Kidney (tissue), 14 donors: ENCODE data around the gene CRK. TPM values are rescaled to one million over a fixed set of nuclear protein-coding genes. Genes with fewer than 3 reads are reported as not detected.
"Not testable (repeated sequence)": the region's sequence is repeated elsewhere in the genome, so short reads cannot be mapped to it uniquely, and the experiment has no call there.

Experiments used
- DNase-seq, 5 donors: peaks; one replicate each; pipeline ENCODE4 v3.0.0-alpha.2; 2013 to 2020
- FAIRE-seq: peaks from 2 replicates; lab custom pipeline; 2012; peaks lifted over from hg19 to GRCh38; lab: Jason Lieb, UNC
- H3K27ac ChIP-seq, 2 donors: one replicate each; pipeline ENCODE4 v1.7.0; 2013; ENCODE audit warnings: low read depth in 2 of 2, low read length in 2 of 2, inconsistent platforms in 1 of 2
- H3K27me3 ChIP-seq: one replicate; pipeline ENCODE4 v1.7.1; 2013; ENCODE audit warnings: low read length, inconsistent platforms; ENCODE audit not compliant: control insufficient read depth, insufficient read depth
- H3K36me3 ChIP-seq, 3 donors: one replicate each; pipeline versions ENCODE4 v1.7.0 to v1.7.1; 2013; ENCODE audit warnings: low read length in 3 of 3, control low read depth in 1 of 3, inconsistent platforms in 1 of 3; ENCODE audit not compliant: insufficient read depth in 3 of 3, control insufficient read depth in 2 of 3
- H3K4me1 ChIP-seq, 3 donors: one replicate each; pipeline versions ENCODE4 v1.7.0 to v1.7.1; 2013; ENCODE audit warnings: low read length in 3 of 3, inconsistent platforms in 1 of 3, low read depth in 1 of 3; ENCODE audit not compliant: control insufficient read depth in 2 of 3, insufficient read depth in 2 of 3
- H3K4me3 ChIP-seq, 3 donors: one replicate each; pipeline versions ENCODE4 v1.7.0 to v1.8.1; 2013; ENCODE audit warnings: low read length in 3 of 3, control low read depth in 1 of 3, inconsistent platforms in 1 of 3
- H3K9ac ChIP-seq, 3 donors: one replicate each; pipeline versions ENCODE4 v1.7.0 to v1.7.1; 2013; ENCODE audit warnings: low read length in 3 of 3, control low read depth in 1 of 3, inconsistent platforms in 1 of 3
- H3K9me3 ChIP-seq, 3 donors: one replicate each; pipeline versions ENCODE4 v1.7.0 to v1.7.1; 2013; ENCODE audit warnings: low read length in 3 of 3, control low read depth in 1 of 3, inconsistent platforms in 1 of 3; ENCODE audit not compliant: control insufficient read depth in 2 of 3, insufficient read depth in 1 of 3
- CTCF ChIP-seq: IDR thresholded peaks from 3 replicates; pipeline ENCODE4 v1.5.1; 2012; ENCODE audit warnings: mild to moderate bottlenecking, moderate library complexity, borderline replicate concordance; ENCODE audit not compliant: insufficient read depth; ENCODE audit errors: extremely low read depth
- intact Hi-C: fragments of 100-400 bp; cut with DNase I; formaldehyde crosslinking; loops from one replicate; pipeline ENCODE4 v1.11.1; 2022
- polyA plus RNA-seq: library from polyadenylated mRNA; stranded (reverse); fragments of 350-450 nt; fragmentation: Illumina TruSeq; extraction: RNeasy Lipid Tissue Mini Kit (QIAGEN cat#74804); gene quantifications from one replicate; pipeline ENCODE4 v1.2.3, GENCODE V29; 2014; ENCODE audit warnings: low read depth, low replicate concordance; ENCODE audit not compliant: insufficient read depth
- total RNA-seq: library from RNA; stranded (reverse); fragmentation: NEBNext Ultra II Directional; extraction: Animal tissue kit (Norgen Biotek cat#: 25700); gene quantifications from one replicate; pipeline ENCODE4 v1.2.1, GENCODE V29; 2021
- donor health status: control.
- donor health status: control.
- donor health status: control.
- donor health status: control.
- donor health status: control.
- donor health status: DM: yes; HTN: yes; CAD: no.
- donor health status: Normal renal cell carcinoma (clear cell type).

The CRK gene
- total and polyA plus RNA-seq, 2 donors from 2014 or later = 26.8 to 61.3 TPM

DNA sequence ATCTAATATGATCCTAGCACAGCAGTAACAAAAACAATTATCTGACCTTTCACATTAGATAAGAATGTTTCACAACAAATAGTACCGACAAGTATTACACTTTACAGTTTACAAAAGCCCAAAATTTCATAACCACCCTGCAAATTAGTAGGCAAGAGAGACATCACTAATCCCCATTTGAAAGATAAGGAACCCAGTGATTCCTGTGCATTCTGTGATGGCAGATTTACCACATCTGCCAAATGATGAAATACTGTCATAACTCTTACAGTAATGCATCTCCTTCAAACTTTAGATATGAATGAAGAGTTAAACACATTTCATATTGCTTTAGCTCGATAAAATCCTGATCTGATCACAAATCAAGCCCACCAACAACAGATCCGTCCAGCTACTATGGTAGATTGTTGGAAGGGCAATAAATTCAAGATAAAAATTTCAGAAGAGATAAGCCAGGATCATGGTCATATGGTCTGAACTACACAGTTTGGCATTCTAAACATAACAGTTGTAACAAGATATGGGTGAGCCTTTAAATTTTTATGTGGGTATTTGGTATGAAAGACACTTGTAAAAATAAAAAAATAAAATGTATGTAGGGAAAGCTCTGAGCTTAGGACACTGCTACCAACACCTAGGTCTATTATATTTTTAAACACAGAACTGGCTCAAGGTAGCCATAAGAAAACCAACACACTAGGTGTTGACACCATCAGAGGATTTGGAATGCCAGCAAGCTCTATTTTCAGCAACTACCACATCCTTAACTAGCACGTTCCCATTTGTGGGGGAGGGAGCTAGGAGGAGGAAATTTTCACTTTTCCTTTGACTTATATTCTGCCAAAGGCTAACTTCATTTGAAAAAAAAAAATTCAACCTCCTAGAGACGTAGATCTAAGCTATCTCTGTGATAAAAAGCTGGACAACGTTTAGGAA, 65.3 kb downstream of the CRK start:
- Histone ChIP-seq H3K27me3 (no peaks in the 10 kb centered on the region), H3K27ac (peak overlapping the region in 1 of 2 donors; percentile 9), H3K4me1 (peaks cover 0 to 59% (median 34%) of the 10 kb centered on the region in 3 donors), H3K36me3 (no peaks in the 10 kb centered on the region), H3K9ac (peak overlapping the region in 1 of 3 donors; percentile 12), H3K9me3 (no peaks in the 10 kb centered on the region), H3K4me3 (peak overlapping the region in 2 of 3 donors; percentile 7 to 25)
- TF ChIP-seq CTCF = no peak
- DNase-seq (peak in 1 of 5 donors; percentile 34), FAIRE-seq (no peak)
- intact Hi-C loops = no loop called here

DNA sequence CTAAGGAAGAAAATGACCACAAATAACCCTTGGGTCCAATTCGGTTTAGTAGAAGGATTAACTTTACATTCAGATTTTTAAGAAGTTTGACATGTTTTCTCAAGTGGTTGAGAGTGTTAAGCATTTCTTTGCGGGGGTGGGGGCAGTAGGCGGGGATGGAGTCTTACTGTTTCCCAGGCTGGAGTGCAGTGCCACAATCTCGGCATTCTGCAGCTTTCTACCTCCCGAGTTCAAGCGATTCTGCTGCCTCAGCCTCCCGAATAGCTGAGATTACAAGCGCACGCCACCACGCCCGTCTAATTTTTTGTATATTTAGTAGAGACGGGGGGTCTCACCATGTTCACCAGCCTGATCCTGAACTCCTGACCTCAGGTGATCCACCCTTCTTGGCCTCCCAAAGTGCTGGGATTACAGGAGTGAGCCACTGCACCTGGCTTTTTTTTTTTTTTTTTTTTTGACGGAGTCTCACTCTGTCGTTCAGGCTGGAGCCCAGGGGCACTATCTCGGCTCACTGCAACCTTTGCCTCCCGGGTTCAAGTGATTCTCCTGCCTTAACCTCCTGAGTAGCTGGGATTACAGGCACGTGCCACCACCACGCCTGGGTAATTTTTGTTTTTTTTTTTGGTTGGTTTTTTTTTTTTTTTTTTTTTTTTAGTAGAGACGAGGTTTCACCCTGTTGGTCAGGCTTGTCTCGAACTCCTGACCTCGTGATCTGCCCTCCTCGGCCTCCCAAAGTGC, 68.4 kb downstream of the CRK start:
- H3K27me3 ChIP-seq, FAIRE-seq, H3K36me3 ChIP-seq, H3K9ac ChIP-seq, intact Hi-C loops, H3K4me3 ChIP-seq, H3K9me3 ChIP-seq, H3K27ac ChIP-seq: not testable (repeated sequence)
- peaks cover 0 to 46% (median 32%) of the 10 kb centered on the region in 3 donors for H3K4me1 ChIP-seq
- peak in 1 of 5 donors; percentile 22 for DNase-seq

- intact Hi-C loops, H3K9ac ChIP-seq, H3K27ac ChIP-seq, H3K36me3 ChIP-seq, H3K27me3 ChIP-seq, H3K4me3 ChIP-seq, FAIRE-seq, DNase-seq, H3K9me3 ChIP-seq: not testable (repeated sequence)
- H3K4me1 ChIP-seq = peaks cover 0 to 39% (median 31%) of the 10 kb centered on the region in 3 donors
Measured at GRCh38 chr17:1386675-1387190, 69.3 kb downstream of the CRK start.

DNA sequence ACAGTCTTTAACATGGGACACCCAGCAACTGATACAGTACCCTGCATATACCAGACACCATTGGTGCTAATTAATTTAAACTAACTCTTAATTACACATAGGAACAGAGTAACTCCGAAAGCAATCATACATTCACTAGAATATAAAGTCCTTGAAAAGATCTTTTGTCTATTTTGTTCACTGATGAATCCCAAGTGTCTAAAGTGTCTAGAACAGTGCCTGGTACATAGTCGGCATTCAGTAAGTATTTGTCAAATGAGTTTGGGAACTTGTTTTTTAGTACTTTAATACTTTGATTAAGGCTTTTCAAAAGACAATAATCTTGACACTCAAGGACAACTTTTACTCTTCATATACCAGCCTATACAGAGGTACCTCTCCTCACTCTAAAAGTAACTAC, 69.8 kb downstream of the CRK start:
- no peak overlapping the region for H3K27ac ChIP-seq

More for the DNA sequence above, 69.8 kb downstream of the CRK start:
- Histone ChIP-seq H3K9me3 (no peaks in the 10 kb centered on the region), H3K27me3 (no peaks in the 10 kb centered on the region), H3K36me3 (no peaks in the 10 kb centered on the region), H3K4me1 (peaks cover 0 to 34% (median 31%) of the 10 kb centered on the region in 3 donors), H3K4me3 (no peak overlapping the region), H3K9ac (no peak overlapping the region)
- DNase-seq = no peak
- FAIRE-seq = no peak
- TF ChIP-seq CTCF = no peak
- intact Hi-C loops = no loop called here
